Suprapubic skin (tissue), 4 donors: ENCODE data around the gene PIP5K1B. TPM values are rescaled to one million over a fixed set of nuclear protein-coding genes. Genes with fewer than 3 reads are reported as not detected.

Experiments
- DNase-seq, 2 donors: peaks; one replicate each; pipeline ENCODE4 v3.0.0-alpha.2; 2019; ENCODE audit warnings: low spot score in 2 of 2
- H3K27ac ChIP-seq: fragments of 200-600 bp; sonication (generic); one replicate; pipeline ENCODE4 v1.5.1; 2019
- H3K27me3 ChIP-seq: fragments of 200-600 bp; sonication (generic); one replicate; pipeline ENCODE4 v1.5.1; 2019
- H3K36me3 ChIP-seq: fragments of 200-600 bp; sonication (generic); one replicate; pipeline ENCODE4 v1.5.1; 2019
- H3K4me1 ChIP-seq: fragments of 200-600 bp; sonication (generic); one replicate; pipeline ENCODE4 v1.5.1; 2019
- H3K4me3 ChIP-seq: fragments of 200-600 bp; sonication (generic); one replicate; pipeline ENCODE4 v1.5.1; 2019; ENCODE audit warnings: mild to moderate bottlenecking
- H3K9me3 ChIP-seq: fragments of 200-600 bp; sonication (generic); one replicate; pipeline ENCODE4 v1.5.1; 2019
- CTCF ChIP-seq, 2 donors: fragments of 200-600 bp in 1 of 2; fragments of 450-650 bp in 1 of 2; sonication (generic) in 1 of 2; IDR thresholded peaks; one replicate each; pipeline ENCODE4 v1.5.1; 2016 to 2019; ENCODE audit warnings: antibody characterized with exemption in 2 of 2, mild to moderate bottlenecking in 1 of 2, moderate library complexity in 1 of 2
- EP300 ChIP-seq: sonication (generic); formaldehyde crosslinking; IDR thresholded peaks from one replicate; pipeline ENCODE4 v1.6.1; 2017; ENCODE audit warnings: antibody characterized with exemption
- POLR2A ChIP-seq, 2 donors: fragments of 450-650 bp; IDR thresholded peaks; one replicate each; pipeline ENCODE4 v1.6.1; 2017; ENCODE audit warnings: antibody characterized with exemption in 2 of 2, mild to moderate bottlenecking in 2 of 2, moderate library complexity in 2 of 2
- POLR2AphosphoS5 ChIP-seq, 3 donors: sonication (generic); formaldehyde crosslinking; IDR thresholded peaks; one replicate each; pipeline ENCODE4 v1.6.1; 2017; ENCODE audit warnings: antibody characterized with exemption in 3 of 3
- WGBS: methylation state at CpG from one replicate; pipeline ENCODE4 v1.1.5; 2018; 5-methylcytosine and 5-hydroxymethylcytosine counted together
- total RNA-seq, 4 donors: library from RNA; depleted of rRNA; stranded (reverse); fragments of >200 nt; gene quantifications; one replicate each; pipeline ENCODE4 v1.1.0, GENCODE V29; 2016

The PIP5K1B gene
- total RNA-seq, 4 donors from 2014 or later: 1.7 to 7.8 (median 3.4) TPM

- Histone ChIP-seq H3K4me1 (no peaks in the 10 kb centered on the region), H3K9me3 (no peaks in the 10 kb centered on the region), H3K4me3 (no peak overlapping the region), H3K36me3 (no peaks in the 10 kb centered on the region), H3K27me3 (no peaks in the 10 kb centered on the region), H3K27ac (no peak overlapping the region)
- no peak for TF ChIP-seq POLR2AphosphoS5 (IDR thresholded peaks at IDR 0.05)
- no peak for TF ChIP-seq EP300
- TF ChIP-seq POLR2A (IDR thresholded peaks at IDR 0.05): no peak
- no peak for TF ChIP-seq CTCF (IDR thresholded peaks at IDR 0.05)
- WGBS: 83% methylated on average over 1 of the region's 1 CpG
- no peak for DNase-seq
Measured at GRCh38 chr9:68728731-68729130, 23.7 kb downstream of the PIP5K1B start.

GRCh38 chr9:68730570-68731235, 25.7 kb downstream of the PIP5K1B start:
- Histone ChIP-seq H3K4me3 (no peak overlapping the region), H3K36me3 (no peaks in the 10 kb centered on the region), H3K9me3 (no peaks in the 10 kb centered on the region), H3K27ac (no peak overlapping the region), H3K4me1 (no peaks in the 10 kb centered on the region), H3K27me3 (no peaks in the 10 kb centered on the region)
- DNase-seq: no peak
- TF ChIP-seq POLR2AphosphoS5 (IDR thresholded peaks at IDR 0.05): no peak
- TF ChIP-seq POLR2A (IDR thresholded peaks at IDR 0.05): no peak
- no peak for TF ChIP-seq EP300
- TF ChIP-seq CTCF (IDR thresholded peaks at IDR 0.05): no peak
- 84% methylated on average over 2 of the region's 2 CpGs for WGBS

- no peak overlapping the region for H3K4me3 ChIP-seq
- H3K9me3 ChIP-seq: no peaks in the 10 kb centered on the region
- no peak for DNase-seq
- TF ChIP-seq CTCF (IDR thresholded peaks at IDR 0.05): no peak
- TF ChIP-seq POLR2A (IDR thresholded peaks at IDR 0.05): no peak
- no peak for TF ChIP-seq EP300
- TF ChIP-seq POLR2AphosphoS5 (IDR thresholded peaks at IDR 0.05): no peak
- H3K36me3 ChIP-seq: no peaks in the 10 kb centered on the region
- 49% methylated on average over 5 of the region's 5 CpGs for WGBS
- no peaks in the 10 kb centered on the region for H3K27me3 ChIP-seq
- no peaks in the 10 kb centered on the region for H3K4me1 ChIP-seq
- no peak overlapping the region for H3K27ac ChIP-seq
Measured at GRCh38 chr9:68731857-68732256, 26.8 kb downstream of the PIP5K1B start.

GRCh38 chr9:68732405-68733020, 27.5 kb downstream of the PIP5K1B start:
- no peak overlapping the region for H3K27ac ChIP-seq
- no peak for DNase-seq
- WGBS: 90% methylated on average over 11 of the region's 11 CpGs
- H3K36me3 ChIP-seq: no peaks in the 10 kb centered on the region
- H3K27me3 ChIP-seq: no peaks in the 10 kb centered on the region
- H3K4me3 ChIP-seq: no peak overlapping the region
- TF ChIP-seq CTCF (IDR thresholded peaks at IDR 0.05) (no peak), POLR2AphosphoS5 (IDR thresholded peaks at IDR 0.05) (no peak), EP300 (no peak), POLR2A (IDR thresholded peaks at IDR 0.05) (no peak)
- no peaks in the 10 kb centered on the region for H3K9me3 ChIP-seq
- no peaks in the 10 kb centered on the region for H3K4me1 ChIP-seq

GRCh38 chr9:68733021-68733405, 28.0 kb downstream of the PIP5K1B start:
- 58% methylated on average over 5 of the region's 5 CpGs for WGBS
- no peak overlapping the region for H3K27ac ChIP-seq
- H3K4me3 ChIP-seq: no peak overlapping the region
- no peaks in the 10 kb centered on the region for H3K9me3 ChIP-seq
- no peaks in the 10 kb centered on the region for H3K27me3 ChIP-seq
- H3K4me1 ChIP-seq: no peaks in the 10 kb centered on the region
- TF ChIP-seq EP300 (no peak), POLR2A (IDR thresholded peaks at IDR 0.05) (no peak), POLR2AphosphoS5 (IDR thresholded peaks at IDR 0.05) (no peak), CTCF (IDR thresholded peaks at IDR 0.05) (no peak)
- H3K36me3 ChIP-seq: no peaks in the 10 kb centered on the region
- no peak for DNase-seq
